ENCODE results near the gene ATP2A2.
"Not testable (repeated sequence)": the region's sequence is repeated elsewhere in the genome, so short reads cannot be mapped to it uniquely, and the experiment has no call there.

The ATP2A2 gene

DNA sequence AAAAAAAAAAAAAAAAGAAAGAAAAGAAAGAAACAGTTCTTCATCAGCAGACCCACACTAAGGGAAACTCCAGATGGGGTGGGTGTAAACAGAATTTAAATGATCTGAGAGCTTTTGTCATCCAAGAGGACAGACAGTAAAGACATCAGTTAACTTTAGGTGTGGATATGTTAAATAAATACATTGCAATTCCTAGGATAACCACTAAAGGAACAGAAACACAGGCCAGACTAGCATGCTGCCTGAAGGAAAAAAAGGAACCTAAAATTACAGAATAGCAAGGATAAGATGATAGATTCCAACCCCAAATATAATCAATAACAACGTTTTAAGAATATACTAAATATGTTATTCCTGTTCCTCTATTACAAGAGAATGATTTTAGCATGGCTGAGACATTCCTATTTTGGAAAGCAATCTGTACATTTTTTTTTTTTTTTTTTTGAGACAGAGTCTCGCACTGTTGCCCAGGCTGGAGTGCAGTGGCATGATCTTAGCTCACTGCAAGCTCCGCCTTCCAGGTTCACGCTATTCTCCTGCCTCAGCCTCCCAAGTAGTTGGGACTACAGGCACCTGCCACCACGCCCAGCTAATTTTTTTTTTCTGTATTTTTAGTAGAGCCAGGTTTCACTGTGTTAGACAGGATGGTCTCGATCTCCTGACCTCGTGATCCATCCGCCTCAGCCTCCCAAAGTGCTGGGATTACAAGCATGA is 77.5 kb downstream of the ATP2A2 start:
- H3K27ac ChIP-seq (ENCODE audit: low read depth, low read length); H3K9ac ChIP-seq (ENCODE audit: low read length in 5 of 5); H3K36me3 ChIP-seq (ENCODE audit: control insufficient read depth in 5 of 5, insufficient read depth in 5 of 5, low read length in 5 of 5); H3K27me3 ChIP-seq (ENCODE audit: control insufficient read depth in 5 of 5, insufficient read depth in 4 of 5, low read length in 5 of 5); H3K4me3 ChIP-seq (ENCODE audit: low read depth in 1 of 5, low read length in 5 of 5); H3K9me3 ChIP-seq (ENCODE audit: control insufficient read depth in 5 of 5, low read length in 5 of 5): not testable (repeated sequence)
- H3K4me1 ChIP-seq (ENCODE audit: control insufficient read depth in 5 of 5, insufficient read depth in 5 of 5, low read length in 5 of 5) = peaks cover 0 to 13% (median 0%) of the 10 kb centered on the region in 5 donors

DNA sequence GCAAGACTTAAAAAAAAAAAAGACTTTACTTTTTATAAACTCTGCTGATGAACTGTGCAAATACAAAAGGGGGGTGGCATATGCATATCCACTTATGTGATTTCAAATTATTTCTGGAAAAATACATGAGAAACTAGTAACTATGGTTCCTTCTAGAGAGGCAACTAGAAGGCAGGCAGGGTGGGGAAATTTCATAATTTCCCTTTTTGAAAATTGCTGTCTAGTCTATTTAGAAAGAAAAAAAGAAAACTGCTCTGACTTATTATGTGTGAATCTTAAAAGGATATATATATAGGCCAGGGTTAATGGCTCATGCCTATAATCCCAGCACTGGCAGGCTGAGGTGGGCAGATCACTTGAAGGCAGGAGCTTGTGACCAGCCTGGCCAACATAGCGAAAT is 80.2 kb downstream of the ATP2A2 start:
- no peaks in the 10 kb centered on the region for H3K27me3 ChIP-seq (ENCODE audit: control insufficient read depth in 5 of 5, insufficient read depth in 4 of 5, low read length in 5 of 5)
- H3K4me3 ChIP-seq (ENCODE audit: low read depth in 1 of 5, low read length in 5 of 5) = no peak overlapping the region
- H3K27ac ChIP-seq (ENCODE audit: low read depth, low read length) = no peak overlapping the region
- no peaks in the 10 kb centered on the region for H3K9me3 ChIP-seq (ENCODE audit: control insufficient read depth in 5 of 5, low read length in 5 of 5)
- H3K9ac ChIP-seq (ENCODE audit: low read length in 5 of 5) = no peak overlapping the region
- peaks cover 0 to 4% (median under 1%) of the 10 kb centered on the region in 5 donors for H3K4me1 ChIP-seq (ENCODE audit: control insufficient read depth in 5 of 5, insufficient read depth in 5 of 5, low read length in 5 of 5)
- H3K36me3 ChIP-seq (ENCODE audit: control insufficient read depth in 5 of 5, insufficient read depth in 5 of 5, low read length in 5 of 5) = no peaks in the 10 kb centered on the region

DNA sequence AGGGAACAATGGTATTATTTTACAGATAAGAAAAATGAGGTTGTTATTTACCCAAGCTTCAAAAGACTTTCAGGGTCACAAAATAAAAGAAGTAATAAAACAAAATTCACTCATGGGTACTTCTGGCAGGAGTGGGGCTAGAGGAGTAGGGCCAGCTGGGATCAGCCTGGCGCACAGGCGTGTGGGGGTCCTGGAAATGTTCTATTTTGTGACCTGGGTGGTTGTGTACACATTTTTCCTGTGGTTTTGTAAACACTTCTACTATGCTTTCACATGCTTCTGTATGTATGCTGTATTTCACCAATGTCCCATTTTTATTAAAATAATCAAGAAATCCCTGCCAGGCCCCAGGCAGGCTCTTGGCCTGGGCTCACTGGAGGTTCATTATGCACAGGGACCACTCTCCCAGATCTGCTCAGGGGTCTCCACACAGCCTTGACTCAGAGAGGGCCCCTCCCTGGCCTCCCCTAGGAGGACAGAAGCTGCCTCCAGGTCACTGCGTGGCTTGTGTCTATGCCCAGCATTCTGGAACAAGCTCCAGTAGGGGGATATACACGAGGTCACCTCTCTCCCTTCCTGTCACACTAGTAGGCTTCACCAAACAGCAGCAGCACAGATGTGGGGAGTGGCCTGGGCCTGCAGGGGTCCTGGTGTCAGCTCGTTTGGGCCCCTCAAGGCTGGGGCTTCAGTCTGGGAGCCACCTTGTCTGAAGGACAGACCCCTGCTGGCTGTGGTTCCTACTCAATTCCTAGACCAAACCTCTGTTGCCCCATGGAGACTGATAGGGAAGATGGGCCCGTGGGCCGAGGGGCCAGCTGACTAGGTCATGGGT is 84.7 kb downstream of the ATP2A2 start:
- no peaks in the 10 kb centered on the region for H3K27me3 ChIP-seq (ENCODE audit: control insufficient read depth in 5 of 5, insufficient read depth in 4 of 5, low read length in 5 of 5)
- H3K9me3 ChIP-seq (ENCODE audit: control insufficient read depth in 5 of 5, low read length in 5 of 5) = no peaks in the 10 kb centered on the region
- H3K27ac ChIP-seq (ENCODE audit: low read depth, low read length) = no peak overlapping the region
- H3K4me3 ChIP-seq (ENCODE audit: low read depth in 1 of 5, low read length in 5 of 5) = no peak overlapping the region
- H3K9ac ChIP-seq (ENCODE audit: low read length in 5 of 5) = no peak overlapping the region
- no peaks in the 10 kb centered on the region for H3K36me3 ChIP-seq (ENCODE audit: control insufficient read depth in 5 of 5, insufficient read depth in 5 of 5, low read length in 5 of 5)
- peaks cover 0 to 23% (median 15%) of the 10 kb centered on the region in 5 donors for H3K4me1 ChIP-seq (ENCODE audit: control insufficient read depth in 5 of 5, insufficient read depth in 5 of 5, low read length in 5 of 5)

DNA sequence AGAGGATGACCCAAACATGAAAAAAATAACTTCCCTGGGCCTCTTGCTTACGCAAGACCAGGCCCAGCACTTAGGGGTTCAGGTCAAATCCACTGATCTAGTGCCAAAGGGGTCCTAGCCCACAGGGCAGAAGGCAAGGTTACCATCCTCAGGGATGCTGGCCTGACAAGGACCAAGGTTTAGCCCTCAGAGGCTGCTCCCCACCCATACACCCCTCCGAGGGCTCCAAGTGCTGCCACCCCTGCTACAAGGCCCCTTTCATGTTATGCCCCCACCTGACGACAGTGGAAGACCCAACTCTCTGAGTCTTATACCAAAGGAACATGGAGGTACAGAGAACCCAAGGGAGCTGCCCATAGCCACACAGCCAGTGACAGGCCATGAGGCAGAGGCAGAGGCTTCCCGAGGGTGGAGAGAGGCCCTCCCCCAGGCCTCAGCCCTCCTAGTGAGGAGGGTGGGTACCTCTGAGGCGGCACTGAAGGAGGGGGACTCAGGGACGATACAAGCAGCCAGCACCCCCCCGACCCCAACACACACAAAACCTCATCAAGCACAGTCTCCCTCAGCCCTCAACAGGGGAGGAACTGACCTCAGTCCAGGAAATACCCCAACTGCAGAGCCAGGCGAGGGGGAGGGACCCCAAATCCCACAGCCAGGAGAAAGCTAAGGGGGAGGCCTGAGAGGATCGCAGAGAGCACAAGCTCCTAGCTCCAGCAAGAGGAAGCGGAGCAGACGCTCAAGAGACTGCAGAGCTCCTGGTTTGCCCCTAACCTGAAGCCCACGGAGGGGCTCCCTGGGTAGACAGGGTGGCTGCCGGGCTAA is 85.5 kb downstream of the ATP2A2 start:
- Histone ChIP-seq H3K4me1 (ENCODE audit: control insufficient read depth in 5 of 5, insufficient read depth in 5 of 5, low read length in 5 of 5) (peaks cover 0 to 32% (median 23%) of the 10 kb centered on the region in 5 donors), H3K9me3 (ENCODE audit: control insufficient read depth in 5 of 5, low read length in 5 of 5) (no peaks in the 10 kb centered on the region), H3K27me3 (ENCODE audit: control insufficient read depth in 5 of 5, insufficient read depth in 4 of 5, low read length in 5 of 5) (no peaks in the 10 kb centered on the region), H3K27ac (ENCODE audit: low read depth, low read length) (no peak overlapping the region), H3K36me3 (ENCODE audit: control insufficient read depth in 5 of 5, insufficient read depth in 5 of 5, low read length in 5 of 5) (peaks cover 0 to 2% (median 0%) of the 10 kb centered on the region in 5 donors), H3K9ac (ENCODE audit: low read length in 5 of 5) (no peak overlapping the region), H3K4me3 (ENCODE audit: low read depth in 1 of 5, low read length in 5 of 5) (no peak overlapping the region)

DNA sequence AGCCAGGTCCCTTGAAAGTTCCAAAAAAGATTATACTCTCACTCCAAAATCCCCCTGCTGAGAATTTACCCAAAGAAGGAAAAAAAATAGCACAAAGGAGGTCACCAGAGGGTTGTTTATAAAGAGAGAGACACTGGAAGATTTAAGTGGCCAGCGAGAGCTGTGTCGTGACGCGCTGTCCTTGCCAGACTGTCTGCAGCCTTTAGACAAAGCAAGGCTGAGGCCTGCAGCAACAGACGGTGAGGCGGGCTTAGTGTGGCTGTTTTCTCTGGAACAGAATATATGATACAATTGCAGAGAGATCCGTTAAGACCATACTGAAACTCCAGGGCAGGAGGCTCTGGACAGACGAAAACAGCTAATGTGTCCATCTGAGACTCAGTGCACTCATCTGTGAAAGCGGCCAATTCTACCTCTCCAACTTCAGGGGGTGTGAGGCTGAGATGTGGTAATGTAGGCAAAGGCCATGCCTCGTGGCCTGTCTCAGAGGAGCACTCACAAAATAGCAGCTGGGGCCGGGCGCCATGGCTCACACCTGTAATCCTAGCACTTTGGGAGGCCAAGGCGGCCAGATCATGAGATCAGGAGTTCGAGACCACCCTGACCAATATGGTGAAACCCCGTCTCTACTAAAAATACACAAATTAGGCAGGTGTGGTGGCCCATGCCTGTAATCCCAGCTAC is 86.3 kb downstream of the ATP2A2 start:
- Histone ChIP-seq H3K27ac (ENCODE audit: low read depth, low read length) (no peak overlapping the region), H3K9ac (ENCODE audit: low read length in 5 of 5) (no peak overlapping the region), H3K27me3 (ENCODE audit: control insufficient read depth in 5 of 5, insufficient read depth in 4 of 5, low read length in 5 of 5) (no peaks in the 10 kb centered on the region), H3K9me3 (ENCODE audit: control insufficient read depth in 5 of 5, low read length in 5 of 5) (no peaks in the 10 kb centered on the region), H3K36me3 (ENCODE audit: control insufficient read depth in 5 of 5, insufficient read depth in 5 of 5, low read length in 5 of 5) (peaks cover 0 to 10% (median 6%) of the 10 kb centered on the region in 5 donors), H3K4me1 (ENCODE audit: control insufficient read depth in 5 of 5, insufficient read depth in 5 of 5, low read length in 5 of 5) (peaks cover 0 to 40% (median 27%) of the 10 kb centered on the region in 5 donors), H3K4me3 (ENCODE audit: low read depth in 1 of 5, low read length in 5 of 5) (no peak overlapping the region)

DNA sequence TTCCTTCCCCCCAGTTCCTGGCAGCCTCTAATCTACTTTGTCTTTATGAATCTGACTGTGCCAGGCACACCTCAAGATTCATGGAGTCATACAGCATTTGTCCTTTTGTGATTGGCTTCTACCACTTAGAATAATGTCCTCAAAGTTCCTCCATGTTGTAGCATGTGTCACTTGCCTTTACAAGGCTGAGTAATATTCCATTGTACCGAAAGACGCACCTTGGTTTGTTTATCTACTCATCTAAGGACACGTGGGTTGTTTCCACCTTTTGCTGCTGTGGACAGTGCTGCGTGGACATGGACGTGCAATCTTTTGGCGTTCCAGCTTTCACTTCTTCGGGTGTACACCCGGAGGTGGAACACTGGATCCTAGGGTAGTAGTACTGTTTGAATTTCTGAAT is 88.9 kb downstream of the ATP2A2 start:
- no peak overlapping the region for H3K27ac ChIP-seq (ENCODE audit: low read depth, low read length)
- no peak overlapping the region for H3K4me3 ChIP-seq (ENCODE audit: low read depth in 1 of 5, low read length in 5 of 5)
- H3K9ac ChIP-seq (ENCODE audit: low read length in 5 of 5) = no peak overlapping the region
- peaks cover 4 to 53% (median 42%) of the 10 kb centered on the region in 5 donors for H3K4me1 ChIP-seq (ENCODE audit: control insufficient read depth in 5 of 5, insufficient read depth in 5 of 5, low read length in 5 of 5)
- H3K9me3 ChIP-seq (ENCODE audit: control insufficient read depth in 5 of 5, low read length in 5 of 5) = no peaks in the 10 kb centered on the region
- H3K27me3 ChIP-seq (ENCODE audit: control insufficient read depth in 5 of 5, insufficient read depth in 4 of 5, low read length in 5 of 5) = no peaks in the 10 kb centered on the region
- peaks cover 0 to 34% (median 27%) of the 10 kb centered on the region in 5 donors for H3K36me3 ChIP-seq (ENCODE audit: control insufficient read depth in 5 of 5, insufficient read depth in 5 of 5, low read length in 5 of 5)

DNA sequence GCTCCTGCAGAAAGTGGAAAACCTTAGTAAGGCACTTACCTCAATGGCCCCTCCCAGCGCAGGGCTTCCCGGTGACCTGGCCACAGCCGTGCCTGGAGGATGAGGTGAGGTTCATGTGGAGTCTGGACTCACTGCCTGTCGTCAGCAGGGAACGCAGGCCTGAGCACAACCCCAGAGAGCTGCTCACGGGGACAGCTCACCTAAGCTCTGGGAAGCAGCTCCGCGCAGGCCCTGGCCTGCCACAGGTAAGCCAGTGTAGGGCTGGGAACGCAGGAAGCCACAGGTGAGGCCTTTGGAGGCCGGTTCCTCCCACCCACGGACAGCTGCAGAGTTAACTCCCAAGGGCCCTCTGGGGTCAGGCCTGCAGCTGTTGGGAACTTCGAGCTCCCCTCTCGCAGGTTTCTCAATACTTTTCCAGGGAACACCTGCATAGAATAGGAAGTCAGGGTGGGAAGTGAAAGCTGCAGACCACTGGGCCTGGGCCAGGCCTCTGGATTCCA is 89.7 kb downstream of the ATP2A2 start:
- H3K36me3 ChIP-seq (ENCODE audit: control insufficient read depth in 5 of 5, insufficient read depth in 5 of 5, low read length in 5 of 5) = peaks cover 6 to 41% (median 35%) of the 10 kb centered on the region in 5 donors
- H3K9me3 ChIP-seq (ENCODE audit: control insufficient read depth in 5 of 5, low read length in 5 of 5) = no peaks in the 10 kb centered on the region
- H3K4me1 ChIP-seq (ENCODE audit: control insufficient read depth in 5 of 5, insufficient read depth in 5 of 5, low read length in 5 of 5) = peaks cover 4 to 53% (median 42%) of the 10 kb centered on the region in 5 donors
- H3K9ac ChIP-seq (ENCODE audit: low read length in 5 of 5) = no peak overlapping the region
- H3K27ac ChIP-seq (ENCODE audit: low read depth, low read length) = no peak overlapping the region
- H3K4me3 ChIP-seq (ENCODE audit: low read depth in 1 of 5, low read length in 5 of 5) = no peak overlapping the region
- no peaks in the 10 kb centered on the region for H3K27me3 ChIP-seq (ENCODE audit: control insufficient read depth in 5 of 5, insufficient read depth in 4 of 5, low read length in 5 of 5)

DNA sequence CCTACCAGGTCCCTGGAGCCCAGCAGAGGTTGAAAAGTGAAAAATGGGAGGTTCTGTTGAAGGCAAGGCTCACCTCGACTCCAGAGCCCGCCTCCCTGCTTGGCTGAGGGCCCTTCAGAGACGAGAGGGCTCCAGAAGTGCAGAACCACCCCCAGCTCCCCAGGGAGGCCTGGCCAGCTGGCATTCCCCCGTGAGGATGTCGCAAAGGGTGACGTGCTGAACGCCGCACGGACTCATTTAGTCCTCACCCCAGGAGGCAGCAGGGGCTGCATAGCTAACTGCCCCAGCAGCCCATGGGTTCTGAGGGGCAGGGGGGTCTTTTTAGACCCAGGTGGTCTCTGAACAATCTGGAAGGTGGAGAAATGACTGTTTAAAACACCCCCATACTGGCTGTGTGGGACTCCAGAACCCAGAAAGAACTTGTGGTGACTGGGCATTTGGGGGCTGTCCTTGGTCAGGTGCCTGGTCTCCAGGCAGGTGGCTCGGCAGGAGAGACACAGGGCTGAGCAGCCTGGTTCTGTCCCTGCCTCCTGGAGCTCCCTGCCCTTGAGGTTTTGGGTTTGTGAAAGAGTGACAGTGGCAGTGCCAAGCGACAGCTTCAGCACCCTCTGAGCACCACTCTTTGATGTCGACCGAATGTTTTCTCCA is 90.5 kb downstream of the ATP2A2 start:
- Histone ChIP-seq H3K9ac (ENCODE audit: low read length in 5 of 5) (no peak overlapping the region), H3K27me3 (ENCODE audit: control insufficient read depth in 5 of 5, insufficient read depth in 4 of 5, low read length in 5 of 5) (no peaks in the 10 kb centered on the region), H3K4me1 (ENCODE audit: control insufficient read depth in 5 of 5, insufficient read depth in 5 of 5, low read length in 5 of 5) (peaks cover 4 to 46% (median 38%) of the 10 kb centered on the region in 5 donors), H3K9me3 (ENCODE audit: control insufficient read depth in 5 of 5, low read length in 5 of 5) (no peaks in the 10 kb centered on the region), H3K36me3 (ENCODE audit: control insufficient read depth in 5 of 5, insufficient read depth in 5 of 5, low read length in 5 of 5) (peaks cover 6 to 46% (median 40%) of the 10 kb centered on the region in 5 donors), H3K27ac (ENCODE audit: low read depth, low read length) (no peak overlapping the region), H3K4me3 (ENCODE audit: low read depth in 1 of 5, low read length in 5 of 5) (peak overlapping the region in 1 of 5 donors; percentile 33)

DNA sequence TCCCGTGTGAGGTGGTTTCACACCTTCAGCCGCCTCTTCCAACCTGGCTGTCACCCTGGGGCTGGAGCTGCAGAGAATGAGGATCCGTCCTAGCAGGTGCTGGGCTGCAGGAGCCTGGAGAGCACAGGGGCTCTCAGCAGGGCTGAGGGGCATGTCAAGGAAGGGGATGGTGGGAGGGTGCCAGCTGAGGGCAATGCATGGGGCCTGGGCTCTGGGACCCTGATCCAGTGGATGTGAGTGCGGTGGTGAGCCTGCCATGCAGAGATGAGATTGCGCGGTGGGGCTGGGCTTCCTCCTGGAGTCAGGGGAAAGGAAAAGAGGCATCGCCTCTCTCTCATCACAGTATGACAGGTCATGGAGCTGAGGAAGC is 91.0 kb downstream of the ATP2A2 start:
- H3K27ac ChIP-seq (ENCODE audit: low read depth, low read length) = no peak overlapping the region
- peaks cover 4 to 41% (median 34%) of the 10 kb centered on the region in 5 donors for H3K4me1 ChIP-seq (ENCODE audit: control insufficient read depth in 5 of 5, insufficient read depth in 5 of 5, low read length in 5 of 5)
- peaks cover 6 to 47% (median 40%) of the 10 kb centered on the region in 5 donors for H3K36me3 ChIP-seq (ENCODE audit: control insufficient read depth in 5 of 5, insufficient read depth in 5 of 5, low read length in 5 of 5)
- no peaks in the 10 kb centered on the region for H3K27me3 ChIP-seq (ENCODE audit: control insufficient read depth in 5 of 5, insufficient read depth in 4 of 5, low read length in 5 of 5)
- no peak overlapping the region for H3K9ac ChIP-seq (ENCODE audit: low read length in 5 of 5)
- H3K4me3 ChIP-seq (ENCODE audit: low read depth in 1 of 5, low read length in 5 of 5) = no peak overlapping the region
- H3K9me3 ChIP-seq (ENCODE audit: control insufficient read depth in 5 of 5, low read length in 5 of 5) = no peaks in the 10 kb centered on the region

All from subcutaneous abdominal adipose tissue (tissue), 5 donors.